DOHH2 (cell line): ENCODE data around the gene LTBR.

Experiments used
- H3F3A ChIP-seq: fragments of 200-600 bp; sonication (generic), shearing (Covaris generic); 2 replicates; pipeline ENCODE4 v1.6.0; 2016; ENCODE audit warnings: antibody characterized with exemption, mild to moderate bottlenecking; ENCODE audit not compliant: control insufficient read depth, insufficient read depth
- H3K27ac ChIP-seq: fragments of 200-600 bp; sonication (generic); 2 replicates; pipeline ENCODE4 v1.5.1; 2014; ENCODE audit warnings: low read depth, mild to moderate bottlenecking, low read length, moderate library complexity
- H3K27me3 ChIP-seq: fragments of 200-600 bp; sonication (generic); 2 replicates; pipeline ENCODE4 v1.6.1; 2014; ENCODE audit warnings: mild to moderate bottlenecking, low read length, mixed read lengths; ENCODE audit not compliant: control insufficient read depth
- H3K36me3 ChIP-seq: fragments of 200-600 bp; sonication (generic); 2 replicates; pipeline ENCODE4 v1.6.1; 2014; ENCODE audit warnings: mild to moderate bottlenecking, low read length, moderate library complexity, mixed read lengths; ENCODE audit not compliant: control insufficient read depth
- H3K4me1 ChIP-seq: fragments of 200-600 bp; sonication (generic); 2 replicates; pipeline ENCODE4 v1.6.1; 2014; ENCODE audit warnings: mild to moderate bottlenecking, low read length, mixed read lengths; ENCODE audit not compliant: control insufficient read depth
- H3K4me2 ChIP-seq: fragments of 200-600 bp; sonication (generic); 2 replicates; pipeline ENCODE4 v1.6.0; 2014; ENCODE audit warnings: mild to moderate bottlenecking, low read length, moderate library complexity
- H3K4me3 ChIP-seq: fragments of 200-600 bp; sonication (generic); 2 replicates; pipeline ENCODE4 v1.5.1; 2014; ENCODE audit warnings: mild to moderate bottlenecking, low read length, mixed read lengths
- H3K79me2 ChIP-seq: fragments of 200-600 bp; sonication (generic); 2 replicates; pipeline ENCODE4 v1.6.1; 2014; ENCODE audit warnings: mild to moderate bottlenecking, low read length, mixed read lengths; ENCODE audit not compliant: control insufficient read depth
- H3K9me2 ChIP-seq: fragments of 200-600 bp; sonication (generic); replicated peaks from 2 replicates; pipeline ENCODE4 v1.6.1; 2014; ENCODE audit warnings: mild to moderate bottlenecking, low read length, mixed read lengths; ENCODE audit not compliant: control insufficient read depth
- H3K9me3 ChIP-seq: fragments of 200-600 bp; sonication (generic); 2 replicates; pipeline ENCODE4 v1.6.1; 2014; ENCODE audit warnings: antibody characterized with exemption, low read length, mixed read lengths; ENCODE audit not compliant: control insufficient read depth, insufficient read depth
- H4K20me1 ChIP-seq: fragments of 200-600 bp; sonication (generic); 2 replicates; pipeline ENCODE4 v1.6.0; 2014; ENCODE audit warnings: low read depth, mild to moderate bottlenecking, antibody characterized with exemption, low read length, moderate library complexity; ENCODE audit not compliant: control insufficient read depth, insufficient read depth
- CTCF ChIP-seq: fragments of 200-600 bp; sonication (generic); IDR thresholded peaks from one replicate; pipeline ENCODE4 v1.5.1; 2014; ENCODE audit warnings: antibody characterized with exemption, mild to moderate bottlenecking, low read depth, low read length; ENCODE audit not compliant: poor library complexity, severe bottlenecking
- EZH2phosphoT487 ChIP-seq: fragments of 200-600 bp; sonication (generic); IDR thresholded peaks from 2 replicates; pipeline ENCODE4 v1.6.1; 2017; ENCODE audit warnings: borderline replicate concordance, mild to moderate bottlenecking, antibody characterized with exemption, low read length, moderate library complexity, mixed read lengths

LTBR gene

DNA sequence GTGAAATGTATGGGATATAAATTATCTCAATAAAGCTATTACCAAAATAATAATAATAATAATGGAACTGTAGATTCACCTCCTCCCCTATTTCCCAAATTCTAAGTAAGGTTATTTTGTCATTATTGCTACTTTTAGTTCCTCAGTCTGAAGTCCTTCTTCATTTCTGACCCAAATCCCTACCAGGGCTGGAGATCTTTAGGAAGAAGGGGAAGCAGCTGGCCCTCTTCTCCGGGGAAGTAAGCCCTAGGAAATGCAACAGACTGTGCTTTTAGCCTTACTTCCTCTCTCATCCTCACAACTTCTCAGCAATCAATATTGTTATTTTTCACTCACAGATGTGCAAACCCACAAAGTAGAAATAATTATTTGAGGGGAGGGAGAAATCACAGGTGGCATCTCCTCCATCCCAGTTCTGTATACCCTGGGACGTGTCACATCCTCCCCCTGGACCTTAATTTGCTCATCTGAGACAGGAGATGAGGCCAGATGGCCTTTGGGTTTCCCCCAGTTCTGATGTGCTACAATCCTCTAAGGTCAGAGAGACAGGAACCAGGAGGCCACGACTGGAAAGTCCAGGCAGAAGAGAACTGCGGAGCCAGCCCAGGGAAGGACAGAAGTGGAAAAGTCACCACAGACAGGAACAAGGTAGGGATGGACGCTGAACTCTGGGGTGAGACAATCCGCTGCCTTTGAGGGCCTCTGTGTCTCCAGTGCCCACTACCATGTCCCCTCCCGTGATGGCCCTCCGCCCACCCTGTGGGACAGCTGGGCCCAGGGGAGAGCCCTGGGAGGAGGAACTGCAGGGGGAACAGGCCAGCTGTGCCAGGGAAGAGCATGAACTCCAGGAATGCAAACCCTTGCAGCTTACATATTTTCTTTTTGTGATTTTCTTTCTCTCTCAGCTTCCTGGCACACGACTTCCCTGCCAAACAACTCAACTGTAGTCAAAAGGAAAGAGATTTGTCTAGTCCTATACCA, 31.5 kb upstream of the LTBR start:
- TF ChIP-seq EZH2phosphoT487: no peak
- no peak for TF ChIP-seq CTCF
- Histone ChIP-seq H3F3A (peaks cover 7% of the 10 kb centered on the region; the same call in 1 of the 2 replicates), H3K4me2 (peak overlapping the region; percentile 35), H3K27me3 (peaks cover 12% of the 10 kb centered on the region), H3K36me3 (no peaks in the 10 kb centered on the region), H3K9me2 (no peaks in the 10 kb centered on the region), H3K79me2 (no peaks in the 10 kb centered on the region), H3K27ac (peak overlapping the region; percentile 33), H4K20me1 (no peaks in the 10 kb centered on the region), H3K4me1 (peaks cover 28% of the 10 kb centered on the region), H3K4me3 (peak overlapping the region; percentile 22; the same call in 1 of the 2 replicates), H3K9me3 (no peaks in the 10 kb centered on the region)

GRCh38 chr12:6354495-6355393, 29.2 kb upstream of the LTBR start:
- no peaks in the 10 kb centered on the region for H3K9me3 ChIP-seq
- no peak overlapping the region for H3K4me2 ChIP-seq
- TF ChIP-seq EZH2phosphoT487 (no peak), CTCF (no peak)
- H3K27me3 ChIP-seq: peaks cover 11% of the 10 kb centered on the region
- H4K20me1 ChIP-seq: no peaks in the 10 kb centered on the region
- no peak overlapping the region for H3K4me3 ChIP-seq
- H3K27ac ChIP-seq: no peak overlapping the region
- H3K79me2 ChIP-seq: no peaks in the 10 kb centered on the region
- no peaks in the 10 kb centered on the region for H3K9me2 ChIP-seq
- peaks cover 24% of the 10 kb centered on the region for H3K4me1 ChIP-seq
- peaks cover 7% of the 10 kb centered on the region; the same call in 1 of the 2 replicates for H3F3A ChIP-seq
- no peaks in the 10 kb centered on the region for H3K36me3 ChIP-seq

- Histone ChIP-seq H3F3A (peaks cover 7% of the 10 kb centered on the region; the same call in 1 of the 2 replicates), H3K27ac (no peak overlapping the region), H3K4me1 (peaks cover 31% of the 10 kb centered on the region), H3K9me3 (no peaks in the 10 kb centered on the region), H3K4me2 (no peak overlapping the region), H4K20me1 (no peaks in the 10 kb centered on the region), H3K36me3 (no peaks in the 10 kb centered on the region), H3K79me2 (no peaks in the 10 kb centered on the region), H3K27me3 (peaks cover 17% of the 10 kb centered on the region), H3K9me2 (no peaks in the 10 kb centered on the region), H3K4me3 (no peak overlapping the region)
- TF ChIP-seq CTCF: no peak
- no peak for TF ChIP-seq EZH2phosphoT487
These were observed 28.2 kb upstream of the LTBR start for GRCh38 chr12:6355491-6356373.
